HG03439 (cell line): ENCODE measurements around the gene NCKAP1.

Experiments used
- ATAC-seq: cut with Tn5 transposase; IDR thresholded peaks from one replicate; pipeline ENCODE4 v1.9.1; 2021; ENCODE audit warnings: mild to moderate bottlenecking, moderate library complexity; ENCODE audit not compliant: unreplicated experiment

Gene NCKAP1

GRCh38 chr2:182951948-182952663 is 86.2 kb downstream of the NCKAP1 start:
- peak; percentile 70 for ATAC-seq

GRCh38 chr2:182950546-182950945 is 87.7 kb downstream of the NCKAP1 start:
- ATAC-seq, result no peak

GRCh38 chr2:182949572-182950189 is 88.6 kb downstream of the NCKAP1 start:
- ATAC-seq, result no peak

GRCh38 chr2:182949052-182949451 is 89.2 kb downstream of the NCKAP1 start:
- no peak for ATAC-seq

GRCh38 chr2:182946958-182947369 is 91.3 kb downstream of the NCKAP1 start:
- ATAC-seq, result no peak

- ATAC-seq, result no peak
Measured at GRCh38 chr2:182943339-182943738, 94.9 kb downstream of the NCKAP1 start.

GRCh38 chr2:182942756-182943155 is 95.5 kb downstream of the NCKAP1 start:
- no peak for ATAC-seq

- ATAC-seq, result no peak
Measured at GRCh38 chr2:182941919-182942318, 96.3 kb downstream of the NCKAP1 start.

- no peak for ATAC-seq
Measured at GRCh38 chr2:182941121-182941722, 97.0 kb downstream of the NCKAP1 start.

- ATAC-seq, result no peak
Measured at GRCh38 chr2:182937870-182938269, 100.4 kb downstream of the NCKAP1 start.

- no peak for ATAC-seq
Measured at GRCh38 chr2:182933629-182934028, 104.6 kb downstream of the NCKAP1 start.

GRCh38 chr2:182929972-182930371 is 108.3 kb downstream of the NCKAP1 start:
- ATAC-seq, result no peak

- ATAC-seq, result no peak
Measured at GRCh38 chr2:182924306-182924705, 114.0 kb downstream of the NCKAP1 start.

- ATAC-seq, result no peak
Measured at GRCh38 chr2:182921234-182921633, 117.0 kb downstream of the NCKAP1 start.

GRCh38 chr2:182920631-182921056 is 117.6 kb downstream of the NCKAP1 start:
- no peak for ATAC-seq

- ATAC-seq, result no peak
Measured at GRCh38 chr2:182920089-182920488, 118.2 kb downstream of the NCKAP1 start.

- ATAC-seq, result no peak
Measured at GRCh38 chr2:182918961-182919652, 119.2 kb downstream of the NCKAP1 start.

GRCh38 chr2:182917924-182918323 is 120.3 kb downstream of the NCKAP1 start:
- no peak for ATAC-seq

- no peak for ATAC-seq
Measured at GRCh38 chr2:182916417-182916816, 121.8 kb downstream of the NCKAP1 start.

GRCh38 chr2:182915369-182916326 is 122.6 kb downstream of the NCKAP1 start:
- ATAC-seq, result no peak
